Nucleus accumbens (tissue), 56 donors: ENCODE results near the gene ATP4B.
A peak's percentile ranks its signal among the peaks of the same experiment; 100 is the strongest.

ENCODE experiments used
- DNase-seq, 56 donors: peaks; one replicate each; lab custom pipeline; 2025; lab: John Stamatoyannopoulos, UW

ATP4B gene

DNA sequence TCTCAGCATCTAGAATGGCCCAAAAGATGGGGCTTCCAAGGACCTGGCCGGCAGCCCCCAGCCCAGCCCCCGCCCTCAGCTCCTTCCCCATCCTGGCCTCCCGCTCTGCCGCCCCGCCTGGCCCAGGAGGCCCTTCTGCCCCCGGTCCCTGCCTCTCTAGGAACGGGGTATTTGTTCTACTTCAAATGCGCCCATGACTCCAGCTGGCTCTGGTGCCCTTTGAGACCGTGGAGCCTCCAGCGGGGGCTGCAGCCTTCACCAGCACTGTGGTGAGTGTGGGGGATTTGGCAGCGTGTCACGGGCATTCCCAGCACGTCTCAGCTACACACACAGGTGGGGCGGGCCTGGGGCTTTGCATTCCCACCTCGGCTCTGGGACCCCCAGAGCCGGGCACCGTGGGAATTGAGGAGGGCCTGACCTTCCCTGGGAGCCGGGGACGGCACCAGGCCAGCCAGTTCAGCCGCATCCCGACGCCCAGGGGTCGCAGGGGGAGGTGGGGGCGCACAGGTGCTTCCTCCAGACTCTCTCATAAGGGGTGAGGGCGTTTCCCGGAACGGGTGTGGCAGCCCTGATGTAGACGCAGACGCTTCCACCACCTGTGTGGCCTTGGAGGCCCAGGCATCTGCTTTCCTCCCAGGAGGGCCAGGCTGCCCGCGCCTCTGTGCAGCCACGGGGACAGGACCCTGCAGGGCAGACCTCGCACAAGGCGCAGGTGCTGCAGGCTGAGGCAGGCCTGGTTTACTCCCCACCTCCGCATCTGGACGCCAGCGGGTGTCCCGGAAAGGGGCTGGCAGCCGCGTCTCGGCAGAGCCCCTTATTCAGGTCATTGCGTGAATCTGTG lies 947 bp downstream of the ATP4B start:
- no peak for DNase-seq

DNA sequence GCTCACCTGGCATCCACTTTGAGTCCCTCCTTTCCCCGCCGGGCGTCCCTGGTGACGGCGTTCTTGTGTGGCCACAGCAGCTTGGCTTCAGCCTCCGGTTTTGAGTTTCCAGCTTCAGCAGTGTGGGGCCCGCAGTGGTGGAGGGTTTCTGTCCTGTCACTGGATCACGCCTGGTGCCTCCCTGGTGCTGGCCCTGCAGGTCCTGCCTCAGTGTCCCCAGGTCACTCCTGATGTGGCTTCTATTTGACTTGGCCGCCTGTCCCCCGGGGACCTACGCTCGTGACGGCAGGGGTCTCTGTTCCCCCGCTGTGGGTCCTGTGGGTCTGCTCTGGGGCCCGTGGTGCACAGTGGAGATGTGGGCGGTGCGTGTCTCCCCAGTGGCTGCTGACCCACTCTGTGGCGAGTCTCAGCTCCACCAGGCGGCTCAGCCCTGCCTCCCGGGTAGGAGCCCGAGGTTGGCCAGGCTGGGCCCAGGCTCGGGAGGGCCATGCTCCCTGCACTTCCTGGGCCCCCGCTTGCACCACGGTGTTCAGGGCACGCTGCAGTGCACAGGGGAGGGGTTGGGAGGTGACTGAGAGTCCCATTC lies 1.9 kb downstream of the ATP4B start:
- no peak for DNase-seq

DNA sequence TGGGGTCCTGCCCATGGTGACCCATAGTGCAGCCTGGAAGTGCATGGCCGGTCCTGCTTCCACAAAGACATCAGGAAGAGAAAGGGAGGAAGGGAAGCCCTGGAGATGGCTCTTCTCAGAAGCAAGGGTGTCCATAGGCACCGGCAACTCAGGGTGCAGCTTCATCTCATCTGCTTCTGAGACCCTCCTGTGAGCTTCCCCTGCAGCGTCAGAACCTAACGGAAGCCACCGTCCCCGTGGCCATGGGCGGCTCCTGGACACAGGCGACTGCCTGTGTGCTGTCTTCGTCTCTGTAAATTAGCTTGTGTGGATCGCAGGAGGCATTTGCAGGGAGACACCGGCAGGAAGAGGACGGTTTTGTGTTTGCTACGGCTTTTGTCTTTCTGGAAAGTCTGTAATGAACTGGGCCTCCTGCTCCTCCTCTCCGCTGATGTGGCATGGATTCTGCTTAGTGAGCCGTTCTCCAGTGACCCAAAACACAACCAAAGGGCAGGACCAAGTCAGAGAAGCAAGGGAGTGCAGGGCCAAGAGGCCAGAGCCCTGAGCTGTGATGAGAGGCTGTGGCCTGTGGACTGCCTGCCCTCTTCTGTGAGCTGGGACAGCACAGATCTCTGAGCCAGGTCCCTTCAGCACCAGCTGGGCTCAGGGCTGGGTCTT lies 2.5 kb downstream of the ATP4B start:
- no peak for DNase-seq

DNA sequence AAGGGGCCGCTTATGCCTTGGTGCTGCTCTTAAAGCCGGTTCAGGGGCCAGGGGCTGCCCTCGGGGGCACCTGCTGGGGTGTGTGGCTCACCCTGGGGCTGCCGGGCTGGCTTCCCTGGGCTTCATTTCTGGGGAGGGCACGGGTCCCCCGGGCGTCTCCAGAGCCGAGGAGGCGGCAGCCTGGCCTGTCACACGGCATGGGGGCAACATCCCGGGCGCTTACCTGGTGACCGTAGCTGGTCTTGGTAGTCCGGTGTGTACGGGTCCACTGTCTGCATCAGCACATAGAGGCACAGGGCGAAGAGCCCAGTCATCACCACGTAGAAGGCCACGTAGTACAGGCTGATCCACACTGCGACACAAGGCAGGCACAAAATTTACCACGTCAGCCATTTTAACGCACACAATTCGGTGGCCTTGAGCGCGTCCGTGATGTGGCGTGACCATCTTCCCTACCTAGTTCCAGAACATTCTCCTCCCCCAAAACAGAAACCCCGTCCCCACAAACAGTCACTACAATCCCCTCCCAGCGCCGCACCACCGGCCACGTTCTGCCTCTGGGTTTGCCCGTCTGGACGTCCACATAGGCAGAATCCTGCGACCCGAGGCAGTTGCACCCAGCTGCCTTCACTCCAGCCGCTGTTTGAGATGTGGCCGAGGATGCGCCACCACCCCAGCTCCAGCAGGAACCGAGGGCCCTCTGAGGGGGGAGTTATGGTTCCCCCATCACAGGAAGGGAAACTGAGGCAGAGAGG lies 3.2 kb downstream of the ATP4B start:
- no peak for DNase-seq

DNA sequence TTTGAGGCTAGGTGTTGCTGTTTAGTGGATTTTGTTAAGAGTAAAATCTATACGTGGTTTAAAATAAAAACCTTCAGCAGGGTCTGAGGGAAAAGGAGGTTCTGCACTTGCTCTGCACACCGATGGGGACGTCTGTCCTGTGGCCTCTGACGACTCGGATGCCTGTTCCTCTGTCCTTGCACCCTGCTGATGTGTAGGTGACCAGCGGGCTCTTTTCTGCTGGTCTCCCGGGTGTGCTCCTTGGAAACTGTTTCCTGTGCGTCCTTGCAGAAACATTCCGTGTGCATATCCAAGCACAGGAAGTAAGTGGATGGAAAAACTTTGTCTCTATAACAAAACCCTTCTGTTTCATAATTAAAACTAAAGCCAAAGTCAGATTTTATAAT lies 3.8 kb downstream of the ATP4B start:
- no peak for DNase-seq

DNA sequence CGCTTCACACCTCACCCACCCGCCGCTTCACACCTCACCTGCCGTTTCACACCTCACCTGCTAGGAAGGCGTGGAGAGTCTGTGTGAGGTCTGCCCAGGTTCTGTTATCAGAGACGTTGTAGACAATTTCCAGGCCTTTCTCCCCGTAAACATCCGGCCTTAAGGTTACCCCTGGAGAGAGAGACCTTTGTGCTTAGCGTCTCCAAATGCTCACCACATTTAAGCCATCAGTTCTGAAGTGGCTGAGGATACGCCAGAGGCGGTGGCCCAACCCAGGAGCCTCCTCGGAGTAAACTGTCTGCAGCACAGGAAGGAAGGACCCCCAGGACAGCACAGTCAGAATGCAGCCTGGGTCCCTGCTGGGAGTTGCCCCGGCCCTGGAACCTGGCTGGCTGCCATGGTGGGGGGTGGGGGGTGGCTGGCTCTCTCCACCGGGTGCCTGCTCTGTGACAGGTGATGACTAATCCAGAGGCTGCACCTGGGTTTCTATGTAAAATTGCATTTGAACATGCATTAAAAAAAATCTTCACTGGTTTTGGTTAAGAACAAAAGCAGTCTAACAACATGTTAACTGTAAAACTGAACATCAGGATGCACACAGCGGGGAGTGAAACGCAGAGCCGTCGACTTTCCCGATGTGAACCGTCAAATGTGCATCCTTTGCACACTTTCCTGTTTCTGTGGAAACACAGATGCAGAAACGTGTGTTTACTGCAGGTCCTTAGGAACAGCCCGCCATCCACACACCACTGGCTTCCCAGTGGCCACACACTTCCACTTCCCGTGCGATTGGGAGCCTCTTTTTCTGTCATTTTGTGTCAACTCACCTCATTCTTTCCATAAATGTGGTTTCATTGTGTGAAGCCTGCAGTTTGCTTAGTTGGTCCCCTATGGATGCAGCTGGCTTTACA lies 4.5 kb downstream of the ATP4B start:
- peak in 1 of 56 donors; percentile 4 for DNase-seq

DNA sequence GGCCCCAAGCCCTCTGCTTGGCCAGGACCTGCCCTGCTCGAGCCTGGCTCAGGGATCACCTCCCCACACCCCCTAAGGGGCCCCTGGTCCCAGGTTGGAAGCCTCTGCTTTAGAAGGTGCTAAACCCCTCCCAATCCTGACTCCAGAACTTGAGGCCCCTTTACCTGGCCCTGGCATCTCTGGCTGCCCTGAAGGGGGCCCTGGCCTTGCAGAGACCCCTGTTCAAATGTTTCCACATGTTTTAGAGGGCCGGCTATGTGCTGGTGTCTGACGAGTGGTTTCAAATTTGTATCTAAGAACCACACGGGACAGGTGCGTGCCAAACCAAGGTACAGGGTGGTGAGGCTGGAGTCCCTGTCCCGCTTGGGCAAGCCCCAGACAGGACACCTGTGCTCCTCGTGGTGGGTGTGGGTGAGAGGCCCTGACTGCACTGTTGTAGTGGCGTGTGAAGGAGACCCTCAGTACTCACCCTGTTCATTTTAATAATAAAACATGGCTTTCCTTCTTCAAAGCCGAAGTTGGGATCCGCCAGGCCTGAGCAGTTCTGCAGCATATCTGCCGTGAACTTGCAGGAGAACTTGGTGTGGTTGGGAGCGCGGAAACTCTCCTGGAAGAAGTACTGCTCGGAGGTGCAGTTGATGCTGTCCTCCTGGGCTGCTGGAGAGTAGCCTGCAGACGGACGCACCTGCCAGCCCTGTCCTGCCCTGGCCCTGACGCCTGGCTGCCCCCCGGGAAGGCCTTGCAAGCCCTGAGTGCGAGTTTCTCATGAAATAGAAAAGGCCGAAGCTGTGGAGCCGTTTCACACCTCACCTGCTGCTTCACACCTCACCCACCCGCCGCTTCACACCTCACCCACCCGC lies 5.4 kb downstream of the ATP4B start:
- no peak for DNase-seq

DNA sequence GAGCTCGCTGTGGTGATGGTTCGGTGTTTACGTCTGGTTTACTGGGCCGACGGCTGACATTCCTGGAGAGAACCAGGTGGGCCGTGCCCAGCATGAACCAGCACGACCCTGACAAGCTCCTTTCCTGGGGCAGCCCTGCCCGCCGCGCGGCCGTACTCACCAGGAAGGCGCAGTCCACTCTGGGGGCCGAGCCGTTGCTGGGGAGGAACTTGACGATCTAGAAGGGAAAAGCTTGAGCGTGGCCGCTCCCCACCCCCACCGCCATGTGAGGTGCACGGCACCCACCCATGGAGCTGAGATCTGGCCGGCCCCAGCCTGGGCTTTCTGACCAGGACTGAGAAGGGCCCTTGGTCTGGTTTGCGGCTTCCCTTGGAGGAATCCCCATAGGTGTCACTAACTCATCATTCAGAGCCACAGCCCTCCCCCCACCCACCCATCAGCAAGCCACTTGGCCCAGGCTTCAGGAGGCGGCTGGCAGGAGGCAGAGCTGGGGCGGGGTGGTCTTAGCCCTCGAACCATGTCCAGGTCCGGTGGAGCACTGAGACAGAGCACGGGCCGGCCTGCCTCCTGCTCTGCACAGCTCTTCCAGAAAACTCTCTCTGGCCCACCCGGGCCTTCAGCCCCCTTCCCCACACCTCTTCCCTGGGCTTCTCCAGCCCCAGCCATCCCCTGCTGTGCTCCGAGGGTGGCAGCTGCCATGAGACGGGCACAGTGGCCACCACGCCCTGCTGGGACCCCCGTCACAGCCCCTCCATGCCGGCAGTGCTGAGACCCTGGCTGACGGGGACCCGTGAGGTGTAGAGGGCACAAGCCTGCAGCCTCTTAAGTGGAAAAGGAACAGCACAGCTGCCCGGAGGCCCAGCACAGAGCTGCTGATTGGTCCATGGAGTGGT lies 6.2 kb downstream of the ATP4B start:
- DNase-seq: no peak

DNA sequence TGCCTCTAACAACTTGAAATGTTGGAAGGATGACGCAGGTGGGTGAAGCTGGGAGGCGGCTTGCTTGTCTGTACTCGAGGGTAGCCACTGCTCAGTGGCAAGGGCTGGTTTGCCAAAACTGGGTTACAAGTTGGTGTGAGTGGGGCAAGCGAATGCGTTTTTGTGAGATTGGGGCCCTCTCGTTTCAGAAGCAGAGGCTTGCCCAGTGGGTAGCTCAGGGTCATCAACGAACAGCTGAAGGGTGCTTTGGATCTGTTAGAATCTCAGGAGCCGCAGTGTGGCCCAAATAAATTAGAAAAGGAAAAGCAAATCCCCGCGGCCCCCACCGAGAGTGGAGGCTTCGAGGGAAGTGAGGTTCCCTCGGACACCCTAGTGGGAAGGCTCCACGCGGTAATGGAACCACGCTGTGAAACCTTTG lies 7.3 kb downstream of the ATP4B start:
- DNase-seq: no peak

DNA sequence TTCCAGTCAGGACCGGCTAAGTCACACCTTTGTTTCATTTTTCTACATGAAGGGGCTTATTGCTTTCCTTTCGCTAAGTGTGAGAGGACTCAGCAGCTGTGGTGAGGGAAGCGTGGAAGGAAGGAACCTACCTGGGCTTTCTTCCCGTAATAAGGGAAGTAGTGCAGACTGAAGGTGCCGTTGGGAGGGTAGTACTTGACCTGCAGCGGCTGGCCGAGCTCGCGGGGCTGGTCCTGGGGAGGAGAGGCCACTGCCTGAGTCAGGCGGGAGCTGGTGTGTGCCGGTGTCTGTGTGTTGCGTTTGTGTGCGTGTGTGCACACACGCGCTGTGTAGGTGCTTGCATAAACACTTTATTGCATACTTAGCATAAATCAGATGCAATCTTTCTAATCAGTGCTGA lies 7.7 kb downstream of the ATP4B start:
- no peak for DNase-seq

DNA sequence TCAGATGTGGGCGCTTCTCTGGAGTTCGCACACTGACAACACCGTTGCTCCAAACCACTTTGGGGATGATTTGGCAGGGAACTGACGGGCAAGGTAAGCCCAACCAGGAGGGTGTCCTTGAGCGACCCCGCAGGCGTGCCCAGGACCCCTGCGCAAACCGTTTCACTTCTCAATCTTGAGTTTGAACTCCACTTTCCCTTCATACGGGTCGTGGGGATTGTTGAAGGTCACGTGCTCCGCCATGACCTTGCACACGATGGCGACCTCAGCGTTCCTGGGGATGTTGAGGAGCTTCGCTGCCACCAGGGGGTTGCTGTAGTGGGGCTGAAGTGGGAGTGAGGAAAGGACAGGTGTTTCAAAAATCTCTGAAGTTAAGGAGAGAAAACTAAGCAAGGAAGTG lies 8.8 kb downstream of the ATP4B start:
- DNase-seq: no peak

DNA sequence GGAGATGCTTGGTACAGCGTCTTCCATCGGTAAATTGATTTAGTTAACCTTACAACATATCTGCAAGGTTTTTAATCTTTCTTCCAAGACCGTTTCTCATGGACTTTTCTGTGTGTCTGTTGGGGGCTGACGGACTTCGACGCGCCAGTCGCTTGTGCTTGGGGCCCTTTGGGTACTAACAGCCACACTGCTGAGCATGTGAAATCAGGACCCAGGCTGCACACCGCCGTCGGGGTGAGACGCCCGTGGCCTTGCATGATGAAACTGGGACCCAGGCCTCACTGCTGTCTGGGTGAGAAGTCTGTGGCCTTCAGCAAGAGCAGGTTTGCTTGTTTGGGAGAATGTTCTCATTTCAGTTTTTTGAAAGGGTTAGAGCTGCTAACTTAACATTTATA lies 9.8 kb downstream of the ATP4B start:
- DNase-seq: no peak

DNA sequence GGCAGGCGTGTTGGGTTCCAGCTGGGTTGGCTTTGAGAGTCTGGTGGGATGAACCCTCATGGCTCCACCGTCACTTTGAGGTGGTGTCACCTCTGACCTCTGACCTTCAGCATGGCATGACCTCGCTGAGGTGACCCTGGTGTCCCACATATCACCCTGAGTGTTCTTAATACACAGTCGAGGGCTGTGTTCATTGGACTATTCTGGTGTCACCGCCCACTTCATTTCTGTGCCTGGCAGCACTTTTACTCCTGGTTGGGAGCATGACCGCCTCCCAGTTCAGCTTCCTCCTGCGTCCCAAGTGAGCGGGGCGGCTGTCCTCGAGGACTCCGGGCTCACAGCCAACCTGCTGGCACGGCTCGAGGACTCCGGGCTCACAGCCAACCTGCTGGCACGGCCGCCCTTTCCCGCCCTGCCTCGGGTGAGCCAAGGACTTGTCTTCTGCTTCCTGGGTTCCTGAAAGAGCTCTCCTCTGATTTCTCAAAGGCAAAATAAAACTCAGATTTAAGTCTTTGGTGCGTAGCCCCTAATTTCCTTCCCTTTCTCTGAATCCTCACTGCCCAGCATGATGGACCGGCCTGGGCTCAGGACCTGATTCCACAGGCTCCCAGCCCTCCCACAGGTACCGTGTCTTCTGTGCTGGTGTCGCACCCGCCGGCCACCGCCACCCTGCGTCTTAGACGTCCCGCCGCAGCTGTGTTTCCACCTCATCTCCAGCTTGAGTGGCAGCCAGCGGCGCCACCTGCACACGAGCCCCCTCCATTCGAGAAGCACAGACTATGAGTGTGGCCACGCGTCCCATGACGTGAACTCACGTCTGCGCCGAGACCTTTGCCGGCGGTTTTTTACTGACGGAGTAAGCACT lies 10.4 kb downstream of the ATP4B start:
- DNase-seq: peak; percentile 33 to 94 (median 82)

DNA sequence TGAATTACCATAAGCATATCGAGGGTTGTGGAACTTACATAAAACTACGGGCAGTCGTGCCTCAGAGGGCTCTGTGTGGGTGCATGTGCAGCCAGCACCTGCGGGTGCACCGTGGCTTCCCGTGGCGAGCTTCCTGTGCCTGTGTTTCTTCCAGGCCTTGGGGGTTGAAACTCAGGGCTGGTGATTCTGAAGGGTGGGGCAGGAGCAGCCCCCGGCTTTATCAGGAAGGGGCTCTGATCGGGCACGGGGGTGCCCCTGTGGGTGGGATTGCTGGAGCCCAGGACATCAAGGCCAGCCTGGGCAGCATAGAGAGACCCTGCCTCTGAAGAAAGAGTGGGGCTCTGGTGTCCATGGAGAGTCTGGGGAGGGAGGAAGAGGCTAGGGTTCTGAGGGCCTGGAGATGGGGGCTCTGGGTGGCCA lies 11.1 kb downstream of the ATP4B start:
- no peak for DNase-seq

DNA sequence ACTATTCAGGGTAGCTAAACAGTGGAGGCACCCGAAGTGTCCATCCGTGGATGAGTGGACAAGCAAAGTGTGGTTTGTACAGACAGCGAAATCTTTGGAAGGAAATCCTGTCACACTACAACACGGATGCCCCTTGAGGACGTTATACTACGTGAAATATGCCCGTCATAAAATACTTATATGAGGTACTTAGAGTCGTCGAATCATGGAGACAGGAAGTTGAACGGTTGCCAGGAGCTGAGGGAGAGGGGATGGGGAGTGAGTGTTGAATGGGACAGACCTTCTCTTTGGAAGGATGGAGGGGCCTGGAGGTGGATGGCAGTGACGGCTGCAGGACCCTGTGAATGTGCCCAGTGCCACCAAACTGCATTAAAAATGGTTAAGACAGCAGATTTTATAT lies 11.6 kb downstream of the ATP4B start:
- no peak for DNase-seq

DNA sequence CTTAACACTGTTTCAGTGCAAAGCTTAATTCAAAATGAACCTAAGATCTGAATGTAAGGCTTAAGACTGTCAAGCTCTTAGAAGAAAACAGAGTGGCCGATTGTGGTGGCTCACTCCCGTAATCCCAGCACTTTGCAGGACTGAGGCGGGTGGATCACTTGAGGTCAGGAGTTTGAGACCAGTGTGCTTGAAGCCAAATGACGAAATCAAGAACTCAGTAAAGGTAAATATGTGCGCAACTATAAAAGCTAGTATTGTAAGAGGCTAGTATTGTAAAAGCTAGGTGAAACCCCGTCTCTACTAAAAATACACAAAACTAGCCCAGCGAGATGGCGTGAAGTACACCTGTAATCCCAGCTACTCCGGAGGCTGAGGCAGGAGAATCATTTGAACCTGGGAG lies 12.7 kb downstream of the ATP4B start:
- no peak for DNase-seq

DNA sequence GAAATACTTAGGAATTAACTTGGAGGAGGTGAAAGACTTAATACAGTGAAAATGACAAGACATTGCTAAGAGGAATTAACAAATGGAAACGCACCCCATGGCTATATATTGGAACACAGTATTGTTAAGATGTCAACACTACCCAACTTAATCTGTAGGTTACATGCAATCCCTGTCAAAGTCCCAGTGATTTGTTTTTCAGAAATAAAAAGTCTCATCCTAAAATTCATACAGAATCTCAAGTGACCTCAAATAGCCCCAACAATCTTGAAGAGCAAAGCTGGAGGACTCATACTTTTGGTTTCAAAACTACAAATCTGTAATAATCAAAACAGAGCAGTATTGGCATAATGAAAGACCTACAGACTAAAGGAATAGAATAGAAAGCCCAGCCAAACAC lies 13.2 kb downstream of the ATP4B start:
- no peak for DNase-seq
